MV-4-11 (cell line): ENCODE data around the gene SRP68.

Experiments used
- DNase-seq: peaks from one replicate; lab custom pipeline; 2025; lab: John Stamatoyannopoulos, UW

Gene SRP68

DNA sequence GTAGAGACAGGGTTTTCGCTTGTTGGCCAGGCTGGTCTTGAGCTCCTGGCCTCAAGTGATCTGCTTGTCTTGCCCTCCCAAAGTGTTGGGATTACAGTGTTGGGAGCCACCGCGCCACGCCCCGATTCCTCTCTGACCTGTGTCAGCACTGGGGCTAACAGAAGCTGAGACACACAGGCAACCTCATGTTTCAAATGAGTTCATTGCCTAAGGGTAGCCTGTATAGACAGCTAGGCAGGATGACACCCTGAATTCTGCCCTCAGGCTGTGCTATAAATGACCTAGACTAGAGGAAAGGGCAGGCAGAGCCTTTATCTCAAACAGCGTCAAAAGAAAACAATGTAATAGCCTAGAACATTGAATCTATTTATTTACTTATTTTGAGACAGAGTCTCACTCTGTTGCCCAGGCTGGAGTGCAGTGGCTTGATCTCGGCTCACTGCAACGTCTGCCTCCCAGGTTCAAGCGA, 74.0 kb downstream of the SRP68 start:
- DNase-seq = no peak

GRCh38 chr17:75996665-75997590, 75.4 kb downstream of the SRP68 start:
- peak; percentile 90 for DNase-seq

DNA sequence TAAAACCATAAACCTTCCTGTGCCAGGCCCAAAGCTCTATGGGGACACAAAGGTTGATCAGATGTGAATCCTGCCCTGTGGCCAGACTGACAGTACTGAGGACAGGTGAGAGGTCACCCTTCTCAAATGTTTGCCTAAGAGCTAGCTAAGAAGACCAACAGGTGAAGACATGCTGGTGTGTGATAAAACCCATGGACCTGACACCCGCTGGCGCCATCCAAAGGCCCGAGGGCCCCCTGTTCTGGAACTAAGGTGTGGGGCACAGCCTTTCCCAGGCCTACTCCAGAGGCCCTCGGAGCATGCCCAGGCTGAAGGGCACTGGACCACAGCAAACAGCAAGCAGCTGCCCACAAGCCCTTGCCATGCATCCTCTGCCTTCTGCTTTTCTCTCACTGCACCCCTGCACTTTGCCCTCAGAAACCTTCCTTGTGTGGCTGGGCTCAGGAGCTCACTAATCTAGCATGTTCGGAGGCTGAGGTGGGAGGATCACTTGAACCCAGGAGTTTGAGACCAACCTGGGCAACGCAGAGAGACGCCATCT, 76.9 kb downstream of the SRP68 start:
- DNase-seq = no peak

- DNase-seq = no peak
These were observed 77.4 kb downstream of the SRP68 start for GRCh38 chr17:75994802-75995370.

DNA sequence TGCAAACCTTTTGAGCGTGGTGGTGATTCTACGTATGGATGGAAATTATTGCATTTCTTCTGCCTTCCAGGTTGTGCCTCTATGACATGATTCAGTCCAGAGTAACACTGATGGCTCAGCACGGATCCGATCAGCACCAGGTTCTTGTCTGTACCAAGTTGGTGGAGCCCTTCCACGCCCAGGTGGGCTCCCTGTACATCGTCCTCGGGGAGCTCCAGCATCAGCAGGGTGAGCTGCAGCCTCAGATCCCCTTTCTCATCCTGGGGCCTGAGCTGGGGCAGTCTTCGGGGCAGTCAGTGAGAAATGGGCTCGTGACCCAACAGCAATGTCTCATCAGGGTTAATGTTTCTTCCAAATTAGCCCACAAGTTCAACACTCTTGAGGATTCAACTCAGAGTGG, 80.9 kb downstream of the SRP68 start:
- DNase-seq = no peak
